OCI-LY7 (cell line): ENCODE data around the gene CANT1.

ENCODE experiments used
- CTCF ChIP-seq: fragments of 200-600 bp; sonication (generic); conservative IDR thresholded peaks from 2 replicates; pipeline ENCODE4 v1.5.1; 2014; ENCODE audit warnings: mild to moderate bottlenecking, antibody characterized with exemption, low read length, moderate library complexity, mixed read lengths
- EZH2phosphoT487 ChIP-seq: fragments of 200-600 bp; sonication (generic); IDR thresholded peaks from 2 replicates; pipeline ENCODE4 v1.6.1; 2018; ENCODE audit warnings: low read depth, borderline replicate concordance, mild to moderate bottlenecking, mixed run types, antibody characterized with exemption, low read length, moderate library complexity, mixed read lengths

- TF ChIP-seq CTCF (no peak), EZH2phosphoT487 (no peak)
Measured at GRCh38 chr17:79007504-79008381, 1.8 kb downstream of the CANT1 start.
